ENCODE measurements around the gene TOE1. TPM values are rescaled to one million over a fixed set of nuclear protein-coding genes. Genes with fewer than 3 reads are reported as not detected.

Gene TOE1
- total RNA-seq, 1 experiment from 2014 or later: 31.2 TPM

DNA sequence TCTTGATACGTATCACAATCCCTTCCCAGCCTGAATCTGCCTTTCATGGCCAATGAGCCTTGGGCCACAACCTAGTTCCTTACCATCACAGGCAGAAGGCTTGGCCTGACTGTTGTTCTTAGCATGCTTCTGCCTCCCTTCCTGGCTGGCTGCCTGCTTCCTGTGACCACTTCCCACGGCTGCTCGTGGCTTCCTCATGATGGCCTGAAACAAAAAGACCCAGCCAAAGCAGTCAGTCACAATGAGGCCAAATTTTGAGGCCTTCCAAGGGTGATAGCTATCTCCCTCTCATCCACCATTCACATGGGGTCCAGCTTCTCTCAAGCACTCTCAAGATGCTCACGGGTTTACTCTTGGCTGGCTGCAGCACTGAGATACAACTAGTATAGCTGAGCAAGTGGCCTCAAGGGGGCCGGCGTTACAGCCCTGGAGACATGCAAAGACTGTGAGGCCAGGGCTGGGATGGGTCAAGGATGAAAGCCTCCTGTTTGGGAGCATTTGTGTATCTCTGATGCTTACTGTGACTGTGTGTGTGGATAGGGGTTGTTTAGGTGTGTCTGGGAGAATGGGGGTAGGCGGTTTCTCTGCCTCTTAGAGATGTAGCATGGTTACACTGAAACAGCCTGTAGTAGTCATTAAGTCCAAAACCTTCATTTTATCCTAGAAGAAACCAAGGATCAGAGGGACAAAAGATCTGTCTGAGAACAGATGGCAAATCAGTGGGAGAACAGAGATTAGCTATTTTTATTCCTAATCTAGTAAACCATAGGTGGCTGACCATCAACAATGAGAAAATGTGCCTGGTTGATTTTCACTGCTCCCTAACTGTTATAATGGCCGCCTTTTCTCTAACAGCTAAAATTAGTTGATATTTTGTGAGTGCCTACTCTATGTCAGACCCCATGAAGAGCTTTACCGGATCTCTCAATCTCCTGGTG, 5.4 kb upstream of the TOE1 start:
- H4K8ac ChIP-seq (replicated peaks; ENCODE audit: insufficient read length, low read depth, low read length): no peak overlapping the region
- Mint-ChIP-seq H3K27ac (peak overlapping the region; percentile 49 to 84 (median 65); a peak in 4 of 7 replicates), H3K27me3 (ENCODE audit: low read depth) (no peaks in the 10 kb centered on the region), H3K4me3 (no peak overlapping the region), H3K36me3 (ENCODE audit: insufficient read depth in 1 of 3, low read depth in 3 of 3) (peaks cover 32 to 62% (median 56%) of the 10 kb centered on the region in 3 experiments), H3K9me3 (0 out of 5 replicates have a peak, but pooled peaks cover 0 to 2% of the 10 kb centered on the region in 2 experiments), H3K4me1 (peaks cover 19 to 34% of the 10 kb centered on the region in 2 experiments)
- H2BK15ac ChIP-seq (ENCODE audit: low read depth, low read length): no peak overlapping the region
- H3K9me3 ChIP-seq (ENCODE audit: control insufficient read depth, low read depth, low read length): no peaks in the 10 kb centered on the region
- peaks cover under 1% of the 10 kb centered on the region; the same call in 1 of the 2 replicates for H3K4me1 ChIP-seq (ENCODE audit: insufficient read depth, low read length)
- no peak overlapping the region for H3K27ac ChIP-seq (ENCODE audit: insufficient read length, low read depth, low read length)
- no peak overlapping the region for H2BK5ac ChIP-seq (ENCODE audit: insufficient read length, low read length)
- no peaks in the 10 kb centered on the region for H3K27me3 ChIP-seq (ENCODE audit: insufficient read depth, low read length)
- no peak overlapping the region for H3K14ac ChIP-seq (ENCODE audit: insufficient read depth, low read length)
- TF ChIP-seq, protein P1, sequence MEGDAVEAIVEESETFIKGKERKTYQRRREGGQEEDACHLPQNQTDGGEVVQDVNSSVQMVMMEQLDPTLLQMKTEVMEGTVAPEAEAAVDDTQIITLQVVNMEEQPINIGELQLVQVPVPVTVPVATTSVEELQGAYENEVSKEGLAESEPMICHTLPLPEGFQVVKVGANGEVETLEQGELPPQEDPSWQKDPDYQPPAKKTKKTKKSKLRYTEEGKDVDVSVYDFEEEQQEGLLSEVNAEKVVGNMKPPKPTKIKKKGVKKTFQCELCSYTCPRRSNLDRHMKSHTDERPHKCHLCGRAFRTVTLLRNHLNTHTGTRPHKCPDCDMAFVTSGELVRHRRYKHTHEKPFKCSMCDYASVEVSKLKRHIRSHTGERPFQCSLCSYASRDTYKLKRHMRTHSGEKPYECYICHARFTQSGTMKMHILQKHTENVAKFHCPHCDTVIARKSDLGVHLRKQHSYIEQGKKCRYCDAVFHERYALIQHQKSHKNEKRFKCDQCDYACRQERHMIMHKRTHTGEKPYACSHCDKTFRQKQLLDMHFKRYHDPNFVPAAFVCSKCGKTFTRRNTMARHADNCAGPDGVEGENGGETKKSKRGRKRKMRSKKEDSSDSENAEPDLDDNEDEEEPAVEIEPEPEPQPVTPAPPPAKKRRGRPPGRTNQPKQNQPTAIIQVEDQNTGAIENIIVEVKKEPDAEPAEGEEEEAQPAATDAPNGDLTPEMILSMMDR (conservative IDR thresholded peaks at IDR 0.05): peak; percentile 43; the same call in 2 of the 3 replicates
- H4K91ac ChIP-seq (ENCODE audit: insufficient read length, low read depth, low read length): no peak overlapping the region
- DNase-seq: peak; percentile 56
- no peak overlapping the region for H2AFZ ChIP-seq (ENCODE audit: low read length)
- H3K18ac ChIP-seq (ENCODE audit: insufficient read length, low read depth, low read length): no peak overlapping the region
- no peak overlapping the region for H3K4me2 ChIP-seq (ENCODE audit: insufficient read depth, insufficient read length, low read length)
- no peak overlapping the region for H2AK5ac ChIP-seq (ENCODE audit: insufficient read length, low read length)
- H4K5ac ChIP-seq (ENCODE audit: insufficient read length, low read depth, low read length): no peak overlapping the region
- no peak overlapping the region for H3K56ac ChIP-seq (ENCODE audit: insufficient read length, low read depth, low read length)
- no CpG with 5 or more reads among the region's 9 CpGs for WGBS (ENCODE audit: extremely low coverage, insufficient read length, low lambda C conversion rate)
- no peaks in the 10 kb centered on the region for H3K79me2 ChIP-seq (ENCODE audit: insufficient read depth, low read length)
- H3K23me2 ChIP-seq (ENCODE audit: insufficient read length, low read depth, low read length, poor library complexity, severe bottlenecking): no peaks in the 10 kb centered on the region
- no peak overlapping the region for H2BK20ac ChIP-seq (ENCODE audit: low read depth, low read length, poor library complexity, severe bottlenecking)
- H3K23ac ChIP-seq (ENCODE audit: insufficient read length, low read depth, low read length): no peak overlapping the region
- no peak overlapping the region for H3T11ph ChIP-seq (ENCODE audit: low read length)
- no peak overlapping the region for H2BK120ac ChIP-seq (ENCODE audit: low read depth, low read length, poor library complexity, severe bottlenecking)
- H2BK12ac ChIP-seq (ENCODE audit: insufficient read length, low read depth, low read length): no peak overlapping the region
- H4K20me1 ChIP-seq (ENCODE audit: control insufficient read depth, insufficient read depth, insufficient read length): no peaks in the 10 kb centered on the region
- H3K79me1 ChIP-seq (ENCODE audit: insufficient read depth, low read depth, low read length, poor library complexity, severe bottlenecking): no peaks in the 10 kb centered on the region
- no peak overlapping the region for H3K9ac ChIP-seq (ENCODE audit: extremely low read depth, insufficient read length, low read length)
- no peak overlapping the region for H3K4ac ChIP-seq (ENCODE audit: low read depth, low read length)
